B cell (primary cell): ENCODE data around the gene YES1. TPM values are rescaled to one million over a fixed set of nuclear protein-coding genes. Genes with fewer than 3 reads are reported as not detected.

Experiments
- ATAC-seq: fragments of 200-7000 bp; cut with Tn5 transposase; one replicate; pipeline ENCODE4 v1.10.0; 2021; ENCODE audit warnings: low read depth, mild to moderate bottlenecking, moderate number of reproducible peaks, moderate library complexity
- CTCF ChIA-PET: fragments of 350-600 bp; sonication (Branson Sonifier 250); formaldehyde crosslinking; loops from one replicate; lab custom pipeline; 2021; ENCODE audit warnings: antibody characterized with exemption, inconsistent platforms; lab: Charles Lee
- POLR2A ChIA-PET: fragments of 350-600 bp; sonication (Branson Sonifier 250); formaldehyde crosslinking; loops from one replicate; lab custom pipeline; 2021; ENCODE audit warnings: antibody characterized with exemption; lab: Charles Lee
- DNase-seq: peaks from one replicate; pipeline ENCODE4 v3.0.0; 2013
- H2AFZ ChIP-seq: 2 replicates; pipeline ENCODE4 v1.6.1; 2012; ENCODE audit warnings: mild to moderate bottlenecking, low read depth, low read length; ENCODE audit not compliant: insufficient read depth, poor library complexity, severe bottlenecking
- H3K27ac ChIP-seq, 2 donors: 1 replicate in 1 of 2; 2 replicates in 1 of 2; pipeline ENCODE4 v1.5.1; 2012 to 2013; ENCODE audit warnings: low read length in 2 of 2, mild to moderate bottlenecking in 2 of 2, moderate library complexity in 1 of 2
- H3K27me3 ChIP-seq, 4 experiments: fragments of 200-600 bp in 1 of 4; sonication (generic) in 1 of 4; replicated peaks in 1 of 4; 1 replicate in 2 of 4; 2 replicates in 2 of 4; pipeline versions ENCODE4 v1.6.1 to v1.7.0; 2013 to 2016; ENCODE audit warnings: low read length in 3 of 4, mild to moderate bottlenecking in 2 of 4, mixed read lengths in 1 of 4, moderate library complexity in 1 of 4; ENCODE audit not compliant: insufficient read depth in 4 of 4, control insufficient read depth in 3 of 4; ENCODE audit errors: control extremely low read depth in 1 of 4
- H3K36me3 ChIP-seq, 2 experiments: replicated peaks in 1 of 2; 1 replicate in 1 of 2; 2 replicates in 1 of 2; pipeline versions ENCODE4 v1.6.1 to v1.7.1; 2013; ENCODE audit warnings: low read length in 1 of 2; ENCODE audit not compliant: insufficient read depth in 2 of 2, control insufficient read depth in 1 of 2; ENCODE audit errors: control extremely low read depth in 1 of 2, extremely low read depth in 1 of 2
- H3K4me1 ChIP-seq, 2 donors: fragments of 200-600 bp in 1 of 2; sonication (generic) in 1 of 2; 1 replicate in 1 of 2; 2 replicates in 1 of 2; pipeline versions ENCODE4 v1.5.1 to v1.6.1; 2013 to 2017; ENCODE audit warnings: low read length in 2 of 2; ENCODE audit not compliant: control insufficient read depth in 2 of 2, insufficient read depth in 2 of 2
- H3K4me2 ChIP-seq: replicated peaks from 2 replicates; pipeline ENCODE3; 2012; ENCODE audit warnings: mild to moderate bottlenecking, low read depth, low read length; ENCODE audit not compliant: poor library complexity, severe bottlenecking
- H3K4me3 ChIP-seq, 5 experiments: fragments of 200-600 bp in 1 of 5; sonication (generic) in 1 of 5; 1 replicate in 3 of 5; 2 replicates in 2 of 5; pipeline versions ENCODE4 v1.5.1 to v1.7.0; 2011 to 2016; ENCODE audit warnings: low read length in 4 of 5, mild to moderate bottlenecking in 4 of 5, low read depth in 2 of 5, control low read depth in 1 of 5, moderate library complexity in 1 of 5; ENCODE audit not compliant: insufficient read depth in 1 of 5; ENCODE audit errors: control extremely low read depth in 1 of 5, extremely low read depth in 1 of 5
- H3K79me2 ChIP-seq: fragments of 200-600 bp; sonication (generic); one replicate; pipeline ENCODE4 v1.6.0; 2016; ENCODE audit warnings: low read length; ENCODE audit not compliant: control insufficient read depth, insufficient read depth
- H3K9ac ChIP-seq: fragments of 200-600 bp; sonication (generic); 2 replicates; pipeline ENCODE4 v1.6.1; 2017; ENCODE audit warnings: mild to moderate bottlenecking, low read length, moderate library complexity
- H3K9me3 ChIP-seq, 3 donors: one replicate each; pipeline versions ENCODE4 v1.6.1 to v1.7.1; 2013; ENCODE audit warnings: low read length in 2 of 3; ENCODE audit not compliant: control insufficient read depth in 2 of 3, insufficient read depth in 1 of 3; ENCODE audit errors: control extremely low read depth in 1 of 3
- H4K20me1 ChIP-seq: 2 replicates; pipeline ENCODE4 v1.6.0; 2012; ENCODE audit warnings: mild to moderate bottlenecking, low read length; ENCODE audit not compliant: insufficient read depth, control insufficient read depth, poor library complexity, severe bottlenecking
- H3K27ac Mint-ChIP-seq: one replicate; pipeline ENCODE4 v1.8.0; 2021; ENCODE audit warnings: mixed read lengths
- H3K27me3 Mint-ChIP-seq: one replicate; pipeline ENCODE4 v1.8.0; 2021; ENCODE audit warnings: mixed read lengths
- H3K4me1 Mint-ChIP-seq: one replicate; pipeline ENCODE4 v1.8.0; 2021; ENCODE audit warnings: mixed read lengths
- H3K4me3 Mint-ChIP-seq: one replicate; pipeline ENCODE4 v1.8.0; 2021; ENCODE audit warnings: mixed read lengths
- H3K9me3 Mint-ChIP-seq: one replicate; pipeline ENCODE4 v1.8.0; 2022; ENCODE audit warnings: mixed read lengths; ENCODE audit not compliant: insufficient read depth
- CTCF ChIP-seq: fragments of 200-600 bp; IDR thresholded peaks from one replicate; pipeline ENCODE4 v1.8.0; 2022; ENCODE audit warnings: antibody characterized with exemption, mild to moderate bottlenecking
- EZH2 ChIP-seq: IDR thresholded peaks from 2 replicates; pipeline ENCODE4 v1.6.1; 2012; ENCODE audit warnings: borderline replicate concordance, low read depth, mild to moderate bottlenecking, moderate library complexity, low read length; ENCODE audit not compliant: insufficient read depth, poor library complexity, severe bottlenecking
- WGBS: methylation state at CpG from one replicate; pipeline ENCODE4 v1.1.5; 2013; ENCODE audit warnings: missing lambda C conversion rate; ENCODE audit not compliant: insufficient coverage; 5-methylcytosine and 5-hydroxymethylcytosine counted together
- intact Hi-C: fragments of 100-400 bp; cut with micrococcal nuclease; formaldehyde crosslinking; loops from one replicate; pipeline ENCODE4 v1.10.0; 2022
- polyA plus RNA-seq: library from polyadenylated mRNA; depleted of rRNA; stranded (reverse); fragments of >200 nt; gene quantifications from 2 replicates; pipeline ENCODE4 v1.2.3, GENCODE V29; 2012
- total RNA-seq, 2 donors: library from RNA; stranded (reverse); fragments of 120-200 nt in 1 of 2; gene quantifications; 1 replicate in 1 of 2; 2 replicates in 1 of 2; pipeline versions ENCODE4 v1.2.3 to v1.2.4, GENCODE V29; 2013 to 2022

Gene YES1
- total and polyA plus RNA-seq, 2 donors (not counting 1 experiment from before 2014, with no cell fraction given): 0.30 TPM; not detected in 1

- Histone ChIP-seq H3K9me3 (no peaks in the 10 kb centered on the region), H3K4me2 (no peak overlapping the region), H2AFZ (no peak overlapping the region), H3K4me1 (no peaks in the 10 kb centered on the region), H3K36me3 (no peaks in the 10 kb centered on the region), H3K27me3 (peaks cover 0 to 2% (median 0%) of the 10 kb centered on the region in 4 experiments), H3K79me2 (no peaks in the 10 kb centered on the region), H4K20me1 (no peaks in the 10 kb centered on the region), H3K4me3 (no peak overlapping the region), H3K27ac (no peak overlapping the region), H3K9ac (no peak overlapping the region)
- no peak for DNase-seq
- ChIA-PET POLR2A (no interaction called here), CTCF (interaction anchor here (1.0 to 1.4 kb wide), 2 partner anchors 9 to 17 kb away, joined by 3 to 7 read pairs; no protein-coding TSS in a partner anchor)
- WGBS: 92% methylated on average over 6 of the region's 8 CpGs
- Mint-ChIP-seq H3K27me3 (peaks cover 16% of the 10 kb centered on the region), H3K4me1 (no peaks in the 10 kb centered on the region), H3K27ac (no peak overlapping the region), H3K4me3 (no peak overlapping the region), H3K9me3 (no peaks in the 10 kb centered on the region)
- no peak for TF ChIP-seq CTCF
- TF ChIP-seq EZH2: no peak
- no peak for ATAC-seq
- intact Hi-C loops: no loop called here
Measured at GRCh38 chr18:848062-848861, 36.2 kb upstream of the YES1 start.

DNA sequence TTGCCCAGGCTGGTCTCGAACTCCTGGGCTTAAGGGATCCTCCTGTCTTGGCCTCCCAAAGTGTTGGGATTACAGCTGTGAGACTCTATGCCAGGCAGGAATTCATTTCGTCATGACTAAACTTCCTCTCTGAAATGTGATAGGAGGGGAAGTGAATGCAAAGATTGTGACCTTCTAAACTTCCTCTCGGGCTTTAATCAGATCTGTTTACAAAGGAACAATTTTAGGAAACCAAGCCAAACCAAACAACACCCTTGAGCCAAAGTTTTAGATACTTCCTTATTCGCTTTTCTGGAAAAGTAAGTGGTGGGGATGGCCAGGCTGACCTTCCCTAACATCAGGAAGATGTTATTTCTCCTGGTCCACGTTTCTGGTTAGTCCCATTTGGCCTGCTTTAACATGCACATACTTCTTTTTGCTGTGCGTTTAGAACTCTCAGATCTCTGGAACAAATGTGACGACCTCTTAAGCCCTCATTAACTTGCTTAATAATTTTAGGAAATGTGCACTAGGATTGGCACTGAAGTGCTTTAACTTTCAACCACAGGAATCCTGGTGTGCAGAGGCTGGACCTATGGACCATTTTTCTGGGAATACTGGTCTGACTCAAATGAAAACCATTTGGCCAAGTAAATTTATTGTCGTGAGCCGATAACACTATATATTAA, 33.2 kb upstream of the YES1 start:
- H3K27ac Mint-ChIP-seq: no peak overlapping the region
- Histone ChIP-seq H3K27me3 (peaks cover 0 to 2% (median 0%) of the 10 kb centered on the region in 4 experiments), H3K4me3 (no peak overlapping the region), H2AFZ (no peak overlapping the region), H3K4me2 (no peak overlapping the region), H3K4me1 (no peaks in the 10 kb centered on the region), H4K20me1 (no peaks in the 10 kb centered on the region), H3K27ac (no peak overlapping the region), H3K79me2 (no peaks in the 10 kb centered on the region), H3K9me3 (no peaks in the 10 kb centered on the region), H3K9ac (no peak overlapping the region), H3K36me3 (no peaks in the 10 kb centered on the region)
- H3K4me1 Mint-ChIP-seq: no peaks in the 10 kb centered on the region
- DNase-seq (no peak), ATAC-seq (no peak)
- peaks cover 8% of the 10 kb centered on the region for H3K27me3 Mint-ChIP-seq
- ChIA-PET CTCF (no interaction called here), POLR2A (no interaction called here)
- WGBS: 25% methylated on average over 1 of the region's 9 CpGs
- intact Hi-C loops: no loop called here
- no peak overlapping the region for H3K4me3 Mint-ChIP-seq
- TF ChIP-seq EZH2: no peak
- no peak for TF ChIP-seq CTCF
- no peaks in the 10 kb centered on the region for H3K9me3 Mint-ChIP-seq
